Measurements from ENCODE around the gene CCDC81. TPM values are rescaled to one million over a fixed set of nuclear protein-coding genes. Genes with fewer than 3 reads are reported as not detected.

CCDC81 gene
- total RNA-seq, 2 experiments from 2014 or later: 0.16 to 0.50 TPM

DNA sequence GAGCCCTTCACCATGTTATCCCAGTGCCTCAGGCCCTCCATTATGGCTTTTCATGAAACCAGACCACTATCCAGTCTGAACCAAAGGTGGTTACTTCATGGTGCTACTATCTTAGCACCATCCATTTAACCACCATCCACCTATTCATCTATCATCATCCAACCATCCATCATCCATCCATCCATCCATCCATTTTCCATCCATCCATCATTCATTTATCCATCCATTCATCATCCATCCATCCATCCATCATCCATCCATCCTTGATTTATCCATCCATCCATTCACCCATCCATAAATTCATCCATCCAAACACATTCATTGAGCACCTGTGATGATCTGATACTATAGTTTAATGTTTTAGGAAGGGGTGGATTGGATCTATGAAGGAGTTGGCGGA, 93.5 kb downstream of the CCDC81 start:
- H3K27ac Mint-ChIP-seq: no peak overlapping the region
- no peak overlapping the region for H3K4me3 Mint-ChIP-seq
- ATAC-seq: no peak
- CTCF ChIA-PET: interaction anchor here (1.1 kb wide), 1 partner anchor 11 kb away, joined by 3 read pairs; no protein-coding TSS in a partner anchor
- H3K4me1 Mint-ChIP-seq: no peaks in the 10 kb centered on the region
- no peak for DNase-seq
- H3K27me3 Mint-ChIP-seq: peaks cover 2% of the 10 kb centered on the region
- no peaks in the 10 kb centered on the region for H3K36me3 Mint-ChIP-seq
- H3K9me3 Mint-ChIP-seq (ENCODE audit: low read depth): no peaks in the 10 kb centered on the region

DNA sequence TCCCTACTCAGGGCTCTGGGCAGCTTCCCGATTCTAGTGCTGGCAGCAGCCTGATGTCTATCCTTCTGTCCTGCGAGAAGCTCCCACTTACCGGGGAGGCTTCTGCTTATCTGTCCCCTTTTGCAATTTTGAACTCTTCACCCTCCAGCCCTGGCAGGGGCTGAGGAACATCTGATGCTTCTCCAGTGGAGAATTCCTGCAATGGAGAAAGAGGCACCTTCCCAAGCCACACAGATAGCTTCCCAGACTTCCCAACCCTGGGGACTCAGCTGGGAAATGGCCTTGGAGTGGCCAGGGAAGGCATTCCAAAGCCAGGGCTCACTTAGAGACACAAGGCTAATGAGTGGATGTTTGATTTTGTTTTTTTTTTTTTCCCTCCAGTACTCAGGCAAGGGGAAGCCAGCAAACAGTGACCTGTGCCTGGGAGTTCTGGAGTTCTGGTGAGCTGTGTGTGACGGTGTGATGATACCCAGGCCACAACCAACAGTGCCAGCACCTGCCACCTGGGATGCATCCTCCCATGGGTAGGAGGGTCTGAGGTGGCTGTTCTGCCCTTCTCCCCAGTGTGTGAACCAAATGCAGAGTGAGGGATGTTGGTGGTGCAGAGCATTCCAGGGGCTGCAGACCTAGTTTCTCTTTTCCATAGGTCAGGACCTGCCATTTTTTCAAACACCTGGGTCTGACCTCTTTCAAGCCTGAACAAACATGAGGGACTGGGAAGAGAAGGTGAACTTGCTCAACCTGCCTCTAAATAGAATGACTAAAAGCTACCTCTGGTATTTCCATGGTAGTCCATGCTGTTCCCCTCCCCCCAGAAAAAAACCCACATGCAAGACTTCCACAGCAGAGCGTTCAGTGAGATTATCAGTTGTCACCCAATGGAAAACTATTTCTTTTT, 95.1 kb downstream of the CCDC81 start:
- CTCF ChIA-PET: no interaction called here
- ATAC-seq (no peak), DNase-seq (no peak)
- Mint-ChIP-seq H3K27ac (no peak overlapping the region), H3K4me3 (no peak overlapping the region), H3K9me3 (ENCODE audit: low read depth) (no peaks in the 10 kb centered on the region), H3K27me3 (peaks cover 2% of the 10 kb centered on the region), H3K4me1 (no peaks in the 10 kb centered on the region), H3K36me3 (no peaks in the 10 kb centered on the region)

Other genes starting within 250 kb of the CCDC81 start
- gene EED, start 130.1 kb upstream of the CCDC81 start, total RNA-seq: 100 to 1,000 TPM in 1 of 2 experiments, 10 to 100 TPM in 1; 50.1 to 102 TPM
- 10 to 100 TPM; 37.3 to 44.9 TPM for gene HIKESHI, start 72.6 kb upstream of the CCDC81 start, total RNA-seq